ENCODE results near the gene ACP7. TPM values are rescaled to one million over a fixed set of nuclear protein-coding genes. Genes with fewer than 3 reads are reported as not detected.
A peak's percentile ranks its signal among the peaks of the same experiment; 100 is the strongest.

Gene ACP7
- total and polyA plus RNA-seq, 9 of the 15 experiments (the other 6 are each of a cell fraction or from before 2014, with no cell fraction given): not detected

DNA sequence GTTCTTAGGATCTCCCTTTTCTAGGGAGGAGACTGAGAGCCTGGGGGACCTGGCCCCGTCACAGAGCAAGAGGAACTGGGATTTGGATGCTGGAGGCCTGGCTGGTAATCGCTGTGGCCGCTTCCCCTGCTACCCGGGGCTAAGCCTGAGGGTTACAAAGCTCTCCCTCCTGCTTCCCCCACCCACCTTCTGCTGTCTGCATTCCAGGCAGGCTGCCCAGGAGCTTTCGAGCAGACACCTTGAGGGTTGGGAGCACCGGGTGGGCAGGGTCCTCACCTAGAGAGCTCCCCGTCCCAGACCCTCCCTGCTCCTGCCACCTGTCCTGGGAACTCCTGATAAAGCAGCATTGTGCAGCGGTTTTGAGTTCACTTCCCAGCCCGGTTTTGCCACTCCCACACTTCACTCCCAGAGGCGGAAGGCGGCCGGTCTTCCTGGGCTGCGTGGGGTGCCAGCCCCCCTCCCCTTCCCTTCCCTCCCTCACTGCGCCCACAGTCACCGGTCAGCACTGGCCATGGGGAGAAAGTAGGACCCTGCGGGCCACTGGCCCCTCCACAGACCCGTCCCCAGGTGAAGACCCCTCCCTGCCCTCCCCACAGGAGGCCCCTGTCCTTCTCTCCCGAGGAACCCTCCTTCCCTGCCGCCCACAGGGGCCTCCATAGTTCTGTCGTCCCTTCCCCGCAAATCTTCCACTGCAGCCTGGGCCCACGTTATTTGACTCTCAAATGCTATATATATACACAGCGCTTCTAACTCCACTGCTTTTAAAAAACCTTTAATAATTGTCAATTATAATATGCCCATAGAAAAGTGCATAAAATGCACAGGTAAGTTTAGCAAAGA is 49.5 kb downstream of the ACP7 start (continued):
- TF ChIP-seq ELF1 (tag; IDR thresholded peaks at IDR 0.05) (peak; percentile 26; the same call in 1 of the 2 replicates), ZNF76 (CRISPR knock-in tag; IDR thresholded peaks at IDR 0.05; ENCODE audit: borderline replicate concordance) (no peak), LARP7 (IDR thresholded peaks at IDR 0.05) (no peak), GABPA (tag; conservative IDR thresholded peaks at IDR 0.05; ENCODE audit: low read depth) (0 out of 2 replicates have a peak, but pooled peaks have one; percentile 21)

DNA sequence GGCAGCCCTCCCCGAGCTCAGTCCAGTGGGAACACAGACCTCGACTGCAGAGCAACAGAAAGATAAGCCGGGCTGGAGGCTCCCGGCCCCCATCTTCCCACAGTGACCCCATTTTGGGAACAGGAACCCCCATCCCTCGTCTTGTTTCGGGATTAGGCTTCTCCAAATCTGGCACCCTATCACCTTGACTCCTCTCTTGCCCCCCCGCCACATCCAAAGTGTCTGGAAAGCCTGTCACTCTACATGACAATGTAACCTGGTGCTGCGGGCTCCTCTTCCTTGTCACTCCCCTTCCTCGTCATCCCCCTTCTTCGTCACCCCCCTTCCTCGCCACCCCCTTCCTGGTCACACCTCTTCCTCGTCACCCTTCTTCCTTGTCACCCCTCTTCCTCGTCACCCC is 51.5 kb downstream of the ACP7 start:
- H3K4me3 ChIP-seq: no peak overlapping the region
- H4K20me1 ChIP-seq (replicated peaks; ENCODE audit: control insufficient read depth, insufficient read depth, low read length): peaks cover 60% of the 10 kb centered on the region
- POLR2A ChIA-PET: no interaction called here
- CTCF ChIA-PET (ENCODE audit: low intra/inter-chr PET ratio): interaction anchor here (0.6 kb wide), 1 partner anchor 692 kb away, joined by 4 read pairs; no protein-coding TSS in a partner anchor
- H2AFZ ChIP-seq (ENCODE audit: low read depth, low read length): no peak overlapping the region
- no peak overlapping the region for H3K27ac ChIP-seq (ENCODE audit: extremely low read depth, low read depth, low read length)
- peaks cover 91% of the 10 kb centered on the region for H3K79me2 ChIP-seq (ENCODE audit: control insufficient read depth, insufficient read depth, low read length)
- H3K9ac ChIP-seq (ENCODE audit: insufficient read depth in 1 of 2, low read depth in 2 of 2, low read length in 2 of 2): no peak overlapping the region
- no peaks in the 10 kb centered on the region for H3K9me3 ChIP-seq (replicated peaks; ENCODE audit: control insufficient read depth, insufficient read depth, low read depth, low read length)
- in situ Hi-C loops (cut with MboI) (no loop called here), intact Hi-C loops (cut with micrococcal nuclease) (no loop called here)
- DNase-seq (ENCODE audit: extremely low read depth in 1 of 4, low spot score in 3 of 4): no peak
- BruUV-seq (replicated peaks): no TSS peak
- peaks cover 37 to 66% of the 10 kb centered on the region in 2 experiments for H3K4me1 ChIP-seq (replicated peaks in 1 of 2; ENCODE audit: control insufficient read depth in 2 of 2, insufficient read depth in 2 of 2, low read length in 2 of 2)
- H3K9me1 ChIP-seq (ENCODE audit: control insufficient read depth, insufficient read depth, low read length): peaks cover 5% of the 10 kb centered on the region
- 73% methylated on average over 7 of the region's 13 CpGs for WGBS (ENCODE audit: insufficient coverage, low coverage, missing lambda C conversion rate)
- no peak for ATAC-seq
- 0 out of 3 replicates have a peak, but pooled peaks cover 2% of the 10 kb centered on the region for H3K36me3 ChIP-seq (ENCODE audit: control insufficient read depth, insufficient read depth, low read length)
- H3K27me3 ChIP-seq (ENCODE audit: control insufficient read depth in 2 of 2, insufficient read depth in 2 of 2, low read length in 2 of 2): no peaks in the 10 kb centered on the region
- no peak overlapping the region for H3K4me2 ChIP-seq (ENCODE audit: insufficient read depth, low read length)
- no peak for FAIRE-seq
- TF ChIP-seq NR4A1 (CRISPR knock-in tag; IDR thresholded peaks at IDR 0.05): no peak
- no peak for TF ChIP-seq NR4A1 (tag; IDR thresholded peaks at IDR 0.05)
- no peak for TF ChIP-seq POU5F1 (IDR thresholded peaks at IDR 0.05; ENCODE audit: borderline replicate concordance, low read depth, low read length, partially characterized antibody)
- TF ChIP-seq, protein P1, sequence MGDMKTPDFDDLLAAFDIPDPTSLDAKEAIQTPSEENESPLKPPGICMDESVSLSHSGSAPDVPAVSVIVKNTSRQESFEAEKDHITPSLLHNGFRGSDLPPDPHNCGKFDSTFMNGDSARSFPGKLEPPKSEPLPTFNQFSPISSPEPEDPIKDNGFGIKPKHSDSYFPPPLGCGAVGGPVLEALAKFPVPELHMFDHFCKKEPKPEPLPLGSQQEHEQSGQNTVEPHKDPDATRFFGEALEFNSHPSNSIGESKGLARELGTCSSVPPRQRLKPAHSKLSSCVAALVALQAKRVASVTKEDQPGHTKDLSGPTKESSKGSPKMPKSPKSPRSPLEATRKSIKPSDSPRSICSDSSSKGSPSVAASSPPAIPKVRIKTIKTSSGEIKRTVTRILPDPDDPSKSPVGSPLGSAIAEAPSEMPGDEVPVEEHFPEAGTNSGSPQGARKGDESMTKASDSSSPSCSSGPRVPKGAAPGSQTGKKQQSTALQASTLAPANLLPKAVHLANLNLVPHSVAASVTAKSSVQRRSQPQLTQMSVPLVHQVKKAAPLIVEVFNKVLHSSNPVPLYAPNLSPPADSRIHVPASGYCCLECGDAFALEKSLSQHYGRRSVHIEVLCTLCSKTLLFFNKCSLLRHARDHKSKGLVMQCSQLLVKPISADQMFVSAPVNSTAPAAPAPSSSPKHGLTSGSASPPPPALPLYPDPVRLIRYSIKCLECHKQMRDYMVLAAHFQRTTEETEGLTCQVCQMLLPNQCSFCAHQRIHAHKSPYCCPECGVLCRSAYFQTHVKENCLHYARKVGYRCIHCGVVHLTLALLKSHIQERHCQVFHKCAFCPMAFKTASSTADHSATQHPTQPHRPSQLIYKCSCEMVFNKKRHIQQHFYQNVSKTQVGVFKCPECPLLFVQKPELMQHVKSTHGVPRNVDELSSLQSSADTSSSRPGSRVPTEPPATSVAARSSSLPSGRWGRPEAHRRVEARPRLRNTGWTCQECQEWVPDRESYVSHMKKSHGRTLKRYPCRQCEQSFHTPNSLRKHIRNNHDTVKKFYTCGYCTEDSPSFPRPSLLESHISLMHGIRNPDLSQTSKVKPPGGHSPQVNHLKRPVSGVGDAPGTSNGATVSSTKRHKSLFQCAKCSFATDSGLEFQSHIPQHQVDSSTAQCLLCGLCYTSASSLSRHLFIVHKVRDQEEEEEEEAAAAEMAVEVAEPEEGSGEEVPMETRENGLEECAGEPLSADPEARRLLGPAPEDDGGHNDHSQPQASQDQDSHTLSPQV (IDR thresholded peaks at IDR 0.05): no peak
- no peak for TF ChIP-seq ZNF444 (CRISPR knock-in tag; IDR thresholded peaks at IDR 0.05)
- TF ChIP-seq TCF3 (CRISPR knock-in tag; IDR thresholded peaks at IDR 0.05): no peak
- TF ChIP-seq ZNF830 (CRISPR knock-in tag; IDR thresholded peaks at IDR 0.05): no peak
- TF ChIP-seq EWSR1 (IDR thresholded peaks at IDR 0.05; ENCODE audit: borderline replicate concordance, low read depth, partially characterized antibody): no peak
- no peak for TF ChIP-seq WHSC1 (IDR thresholded peaks at IDR 0.05; ENCODE audit: low read length)
- TF ChIP-seq NCOA1 (IDR thresholded peaks at IDR 0.05; ENCODE audit: low read depth): no peak
- no peak for TF ChIP-seq MEIS2 (IDR thresholded peaks at IDR 0.05; ENCODE audit: partially characterized antibody)
- TF ChIP-seq PHF20 (IDR thresholded peaks at IDR 0.05; ENCODE audit: partially characterized antibody): no peak
- TF ChIP-seq ZNF41 (CRISPR knock-in tag; conservative IDR thresholded peaks at IDR 0.05): no peak
- TF ChIP-seq ZBTB17 (CRISPR knock-in tag; IDR thresholded peaks at IDR 0.05): no peak
- TF ChIP-seq, protein P2, sequence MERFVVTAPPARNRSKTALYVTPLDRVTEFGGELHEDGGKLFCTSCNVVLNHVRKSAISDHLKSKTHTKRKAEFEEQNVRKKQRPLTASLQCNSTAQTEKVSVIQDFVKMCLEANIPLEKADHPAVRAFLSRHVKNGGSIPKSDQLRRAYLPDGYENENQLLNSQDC (CRISPR knock-in tag; IDR thresholded peaks at IDR 0.05): no peak

Data from K562 (cell line).